Fibroblast of lung (primary cell): ENCODE results near the gene ARVCF. TPM values are rescaled to one million over a fixed set of nuclear protein-coding genes. Genes with fewer than 3 reads are reported as not detected.

ENCODE experiments used
- DNase-seq, 2 donors: peaks; one replicate each; pipeline versions ENCODE4 v3.0.0 to v3.0.0-alpha.2; 2010; ENCODE audit warnings: low read depth in 2 of 2
- H2AFZ ChIP-seq: 2 replicates; pipeline ENCODE4 v1.5.1; 2012; ENCODE audit warnings: low read length, control low read depth, inconsistent platforms
- H3K27ac ChIP-seq: 2 replicates; pipeline ENCODE4 v1.5.1; 2011; ENCODE audit warnings: low read length, control low read depth; ENCODE audit not compliant: insufficient read depth
- H3K27me3 ChIP-seq: 2 replicates; pipeline ENCODE4 v1.5.1; 2011; ENCODE audit warnings: mild to moderate bottlenecking, low read length; ENCODE audit not compliant: control insufficient read depth, insufficient read depth
- H3K36me3 ChIP-seq: 2 replicates; pipeline ENCODE4 v1.5.1; 2011; ENCODE audit warnings: low read length; ENCODE audit not compliant: control insufficient read depth, insufficient read depth
- H3K4me1 ChIP-seq: 2 replicates; pipeline ENCODE4 v1.5.1; 2011; ENCODE audit warnings: low read length; ENCODE audit not compliant: control insufficient read depth, insufficient read depth; ENCODE audit errors: extremely low read depth
- H3K4me2 ChIP-seq: 2 replicates; pipeline ENCODE4 v1.5.1; 2011; ENCODE audit warnings: low read length, control low read depth; ENCODE audit not compliant: insufficient read depth; ENCODE audit errors: extremely low read depth
- H3K4me3 ChIP-seq, 4 experiments: fragments of 200-600 bp in 1 of 4; sonication (generic) in 1 of 4; replicated peaks in 1 of 4; 2 replicates each; pipeline ENCODE4 v1.5.1; 2011 to 2016; ENCODE audit warnings: low read length in 4 of 4, low read depth in 3 of 4, mild to moderate bottlenecking in 3 of 4, control low read depth in 2 of 4, inconsistent platforms in 1 of 4, mixed read lengths in 1 of 4; ENCODE audit not compliant: insufficient read depth in 1 of 4; ENCODE audit errors: control extremely low read depth in 1 of 4
- H3K79me2 ChIP-seq: 2 replicates; pipeline ENCODE4 v1.5.1; 2012; ENCODE audit warnings: mild to moderate bottlenecking, low read length, inconsistent platforms; ENCODE audit not compliant: control insufficient read depth, insufficient read depth
- H3K9ac ChIP-seq: 2 replicates; pipeline ENCODE4 v1.5.1; 2011; ENCODE audit warnings: mild to moderate bottlenecking, low read length, control low read depth; ENCODE audit not compliant: insufficient read depth
- H3K9me3 ChIP-seq: 2 replicates; pipeline ENCODE4 v1.5.1; 2012; ENCODE audit warnings: low read depth, low read length; ENCODE audit not compliant: control insufficient read depth, insufficient read depth
- H4K20me1 ChIP-seq: 2 replicates; pipeline ENCODE4 v1.5.1; 2011; ENCODE audit warnings: low read length; ENCODE audit not compliant: control insufficient read depth, insufficient read depth; ENCODE audit errors: extremely low read depth
- EZH2 ChIP-seq: IDR thresholded peaks from 2 replicates; pipeline ENCODE4 v1.5.1; 2012; ENCODE audit warnings: low read length, control low read depth, mild to moderate bottlenecking; ENCODE audit errors: missing control alignments
- polyA plus RNA-seq, 2 donors: library from polyadenylated mRNA; depleted of rRNA in 1 of 2; stranded (reverse) in 1 of 2; unstranded in 1 of 2; fragments of >200 nt; gene quantifications; 2 replicates each; pipeline ENCODE4 v1.2.1, GENCODE V29; 2011 to 2012; ENCODE audit warnings: missing spikeins in 1 of 2
- total RNA-seq: library from RNA; depleted of rRNA; stranded (reverse); fragments of >200 nt; gene quantifications from 2 replicates; pipeline ENCODE4 v1.2.1, GENCODE V29; 2014
- TF ChIP-seq, protein P1 (sequence below), 2 donors: IDR thresholded peaks in 1 of 2; conservative IDR thresholded peaks in 1 of 2; 1 replicate in 1 of 2; 2 replicates in 1 of 2; pipeline ENCODE4 v1.5.1; 2011 to 2012; ENCODE audit warnings: low read length in 2 of 2, control low read depth in 1 of 2, inconsistent platforms in 1 of 2, low read depth in 1 of 2, mild to moderate bottlenecking in 1 of 2

The ARVCF gene
- total and polyA plus RNA-seq, 2 donors (not counting 1 experiment from before 2014, with no cell fraction given): 2.0 to 15.7 TPM

- Histone ChIP-seq H3K4me3 (no peak overlapping the region), H4K20me1 (no peaks in the 10 kb centered on the region), H3K4me1 (peaks cover 11% of the 10 kb centered on the region), H3K9ac (no peak overlapping the region), H3K9me3 (no peaks in the 10 kb centered on the region), H3K27ac (no peak overlapping the region), H3K27me3 (no peaks in the 10 kb centered on the region), H3K4me2 (no peak overlapping the region), H2AFZ (no peak overlapping the region), H3K36me3 (no peaks in the 10 kb centered on the region), H3K79me2 (no peaks in the 10 kb centered on the region)
- TF ChIP-seq, protein P1, sequence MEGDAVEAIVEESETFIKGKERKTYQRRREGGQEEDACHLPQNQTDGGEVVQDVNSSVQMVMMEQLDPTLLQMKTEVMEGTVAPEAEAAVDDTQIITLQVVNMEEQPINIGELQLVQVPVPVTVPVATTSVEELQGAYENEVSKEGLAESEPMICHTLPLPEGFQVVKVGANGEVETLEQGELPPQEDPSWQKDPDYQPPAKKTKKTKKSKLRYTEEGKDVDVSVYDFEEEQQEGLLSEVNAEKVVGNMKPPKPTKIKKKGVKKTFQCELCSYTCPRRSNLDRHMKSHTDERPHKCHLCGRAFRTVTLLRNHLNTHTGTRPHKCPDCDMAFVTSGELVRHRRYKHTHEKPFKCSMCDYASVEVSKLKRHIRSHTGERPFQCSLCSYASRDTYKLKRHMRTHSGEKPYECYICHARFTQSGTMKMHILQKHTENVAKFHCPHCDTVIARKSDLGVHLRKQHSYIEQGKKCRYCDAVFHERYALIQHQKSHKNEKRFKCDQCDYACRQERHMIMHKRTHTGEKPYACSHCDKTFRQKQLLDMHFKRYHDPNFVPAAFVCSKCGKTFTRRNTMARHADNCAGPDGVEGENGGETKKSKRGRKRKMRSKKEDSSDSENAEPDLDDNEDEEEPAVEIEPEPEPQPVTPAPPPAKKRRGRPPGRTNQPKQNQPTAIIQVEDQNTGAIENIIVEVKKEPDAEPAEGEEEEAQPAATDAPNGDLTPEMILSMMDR (conservative IDR thresholded peaks at IDR 0.05 in 1 of 2, IDR thresholded peaks at IDR 0.05 in 1 of 2; ENCODE audit: low read depth in 1 of 2, low read length in 2 of 2): no peak
- TF ChIP-seq EZH2: no peak
- DNase-seq: no peak
Observed at GRCh38 chr22:19987394-19988306, 29.0 kb downstream of the ARVCF start.

GRCh38 chr22:19986410-19987341 lies 29.9 kb downstream of the ARVCF start:
- Histone ChIP-seq H3K27me3 (no peaks in the 10 kb centered on the region), H3K4me2 (peak overlapping the region; percentile 93), H3K79me2 (no peaks in the 10 kb centered on the region), H3K27ac (peak overlapping the region; percentile 50), H3K9me3 (no peaks in the 10 kb centered on the region), H4K20me1 (no peaks in the 10 kb centered on the region), H3K4me1 (peaks cover 11% of the 10 kb centered on the region), H3K36me3 (no peaks in the 10 kb centered on the region), H3K9ac (peak overlapping the region; percentile 58), H3K4me3 (peak overlapping the region; percentile 63 to 81 (median 67)), H2AFZ (peak overlapping the region; percentile 50)
- no peak for TF ChIP-seq EZH2
- TF ChIP-seq, protein P1 (conservative IDR thresholded peaks at IDR 0.05 in 1 of 2, IDR thresholded peaks at IDR 0.05 in 1 of 2; ENCODE audit: low read depth in 1 of 2, low read length in 2 of 2): no peak
- DNase-seq: peak; percentile 56 to 66

DNA sequence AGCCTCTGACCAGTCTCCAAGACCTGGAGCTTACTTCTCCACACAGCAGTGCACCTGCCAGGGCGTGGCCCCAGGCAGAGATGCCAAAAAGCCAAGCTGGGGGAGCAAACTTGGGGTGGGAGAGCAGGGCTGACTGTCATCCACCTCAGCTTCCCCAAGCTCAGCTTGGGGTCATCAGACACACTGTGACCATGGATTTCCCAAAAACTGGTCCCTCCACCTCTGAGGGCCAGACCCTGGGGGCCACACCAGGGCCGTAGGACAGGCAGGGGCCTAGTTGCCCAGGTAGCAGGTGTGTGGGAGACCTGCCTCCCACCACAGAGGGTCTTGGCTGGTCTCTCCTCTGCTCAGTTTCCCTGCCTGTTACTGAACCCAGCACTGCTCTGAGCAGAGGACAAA lies 30.6 kb downstream of the ARVCF start:
- Histone ChIP-seq H3K27ac (no peak overlapping the region), H3K36me3 (peaks cover 3% of the 10 kb centered on the region), H3K9me3 (no peaks in the 10 kb centered on the region), H3K27me3 (no peaks in the 10 kb centered on the region), H3K9ac (no peak overlapping the region), H3K79me2 (no peaks in the 10 kb centered on the region), H2AFZ (peak overlapping the region; percentile 49), H3K4me3 (peak overlapping the region; percentile 63 to 81 (median 67)), H3K4me1 (peaks cover 11% of the 10 kb centered on the region), H3K4me2 (peak overlapping the region; percentile 93), H4K20me1 (no peaks in the 10 kb centered on the region)
- no peak for DNase-seq
- TF ChIP-seq EZH2: no peak
- TF ChIP-seq, protein P1 (conservative IDR thresholded peaks at IDR 0.05 in 1 of 2, IDR thresholded peaks at IDR 0.05 in 1 of 2; ENCODE audit: low read depth in 1 of 2, low read length in 2 of 2): no peak
